AG09309 (cell line): ENCODE results near the gene GLRX5.

ENCODE experiments used
- DNase-seq: peaks from one replicate; pipeline ENCODE4 v3.0.0-alpha.2; 2010; ENCODE audit warnings: low read depth
- H3K4me3 ChIP-seq: 2 replicates; pipeline ENCODE4 v1.5.1; 2011; ENCODE audit warnings: mild to moderate bottlenecking, low read depth, low read length, moderate library complexity; ENCODE audit not compliant: control insufficient read depth
- TF ChIP-seq, protein P1 (sequence below): IDR thresholded peaks from 2 replicates; pipeline ENCODE4 v1.5.1; 2011; ENCODE audit warnings: mild to moderate bottlenecking, low read depth, low read length, inconsistent platforms; ENCODE audit not compliant: insufficient read depth, control insufficient read depth; ENCODE audit errors: missing control alignments

The GLRX5 gene

DNA sequence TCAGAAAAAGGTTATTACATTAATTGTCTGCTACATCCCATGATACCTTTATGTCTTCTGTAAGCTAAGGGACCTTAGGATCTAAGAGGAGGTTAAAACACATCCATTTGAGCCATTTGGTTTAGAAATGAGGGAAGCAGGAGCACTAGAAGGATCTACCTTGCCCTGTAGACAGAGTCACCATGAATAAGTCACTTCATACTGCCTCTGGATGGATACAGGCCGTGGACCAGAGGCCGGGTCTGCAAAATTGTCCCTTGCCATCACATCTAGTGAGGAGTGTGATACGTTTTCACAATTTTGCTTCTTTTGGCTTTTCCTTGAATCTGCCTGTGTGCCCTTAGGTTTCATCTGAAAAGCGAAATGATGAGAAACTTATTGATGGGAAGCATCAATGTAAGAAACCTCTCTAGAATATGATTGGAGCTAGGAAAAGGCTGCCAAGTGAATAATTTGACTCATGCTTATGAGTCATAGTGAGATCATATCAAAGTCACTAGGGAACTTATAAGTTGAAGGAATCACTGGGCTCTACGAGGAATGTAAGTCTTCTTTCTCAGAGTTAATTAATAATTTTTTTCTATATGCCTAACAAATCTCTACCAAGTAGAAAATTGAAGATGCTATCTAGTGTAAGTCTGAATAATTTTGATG lies 10.8 kb downstream of the GLRX5 start:
- DNase-seq, result peak; percentile 32
- TF ChIP-seq, protein P1, sequence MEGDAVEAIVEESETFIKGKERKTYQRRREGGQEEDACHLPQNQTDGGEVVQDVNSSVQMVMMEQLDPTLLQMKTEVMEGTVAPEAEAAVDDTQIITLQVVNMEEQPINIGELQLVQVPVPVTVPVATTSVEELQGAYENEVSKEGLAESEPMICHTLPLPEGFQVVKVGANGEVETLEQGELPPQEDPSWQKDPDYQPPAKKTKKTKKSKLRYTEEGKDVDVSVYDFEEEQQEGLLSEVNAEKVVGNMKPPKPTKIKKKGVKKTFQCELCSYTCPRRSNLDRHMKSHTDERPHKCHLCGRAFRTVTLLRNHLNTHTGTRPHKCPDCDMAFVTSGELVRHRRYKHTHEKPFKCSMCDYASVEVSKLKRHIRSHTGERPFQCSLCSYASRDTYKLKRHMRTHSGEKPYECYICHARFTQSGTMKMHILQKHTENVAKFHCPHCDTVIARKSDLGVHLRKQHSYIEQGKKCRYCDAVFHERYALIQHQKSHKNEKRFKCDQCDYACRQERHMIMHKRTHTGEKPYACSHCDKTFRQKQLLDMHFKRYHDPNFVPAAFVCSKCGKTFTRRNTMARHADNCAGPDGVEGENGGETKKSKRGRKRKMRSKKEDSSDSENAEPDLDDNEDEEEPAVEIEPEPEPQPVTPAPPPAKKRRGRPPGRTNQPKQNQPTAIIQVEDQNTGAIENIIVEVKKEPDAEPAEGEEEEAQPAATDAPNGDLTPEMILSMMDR, result no peak
- H3K4me3 ChIP-seq, result no peak overlapping the region

DNA sequence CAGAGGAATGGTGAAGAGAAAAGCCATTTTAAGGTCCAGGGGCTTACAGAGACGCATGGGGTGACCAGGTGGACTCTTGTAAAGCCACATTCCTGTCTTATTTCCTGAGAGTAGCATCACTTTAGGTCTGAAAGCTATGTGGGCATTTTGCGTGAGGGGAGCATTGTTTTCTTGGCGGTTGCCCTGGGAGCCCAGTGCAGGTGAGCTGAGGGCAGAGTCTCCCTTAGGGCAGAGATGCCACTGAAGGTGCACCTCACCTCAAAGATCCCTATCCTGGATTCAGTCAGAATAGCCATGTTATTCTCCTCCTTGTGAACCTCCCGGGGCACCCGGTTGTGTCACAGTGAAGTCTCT lies 12.4 kb downstream of the GLRX5 start:
- TF ChIP-seq, protein P1, result no peak
- DNase-seq, result no peak
- no peak overlapping the region for H3K4me3 ChIP-seq

DNA sequence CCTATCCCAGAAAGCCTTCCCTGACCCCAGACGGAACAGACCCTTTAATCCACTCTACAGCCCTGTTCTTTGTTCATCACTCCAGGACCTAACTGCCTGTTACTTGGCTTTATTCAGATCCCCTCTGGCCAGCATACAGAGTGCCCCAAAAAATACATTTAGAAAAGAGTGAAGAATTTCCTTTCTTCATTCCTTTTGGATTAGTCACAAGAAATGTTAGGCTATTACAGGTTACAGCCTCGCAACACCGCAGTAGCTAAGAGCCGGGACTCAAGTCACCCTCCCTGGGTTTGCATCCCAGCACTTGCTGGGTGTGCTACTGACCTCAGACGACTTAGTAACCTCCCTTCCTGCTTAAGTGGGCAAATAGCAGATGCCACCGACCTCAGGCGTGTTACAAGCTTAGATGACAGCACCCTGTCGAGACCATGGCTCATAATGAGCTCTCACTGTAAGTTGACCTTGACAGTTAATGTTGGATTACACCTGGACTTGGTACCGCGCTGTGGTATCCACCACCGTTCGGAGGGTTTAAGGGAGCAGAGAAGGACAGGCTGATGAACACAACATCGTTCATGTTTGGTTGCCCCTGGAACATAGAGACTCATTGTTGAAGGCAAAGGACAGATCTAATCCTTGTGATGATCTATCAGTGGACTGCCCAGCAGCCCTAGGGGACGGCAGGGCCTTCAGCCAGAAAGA lies 12.9 kb downstream of the GLRX5 start:
- no peak for DNase-seq
- TF ChIP-seq, protein P1, result no peak
- H3K4me3 ChIP-seq, result no peak overlapping the region

DNA sequence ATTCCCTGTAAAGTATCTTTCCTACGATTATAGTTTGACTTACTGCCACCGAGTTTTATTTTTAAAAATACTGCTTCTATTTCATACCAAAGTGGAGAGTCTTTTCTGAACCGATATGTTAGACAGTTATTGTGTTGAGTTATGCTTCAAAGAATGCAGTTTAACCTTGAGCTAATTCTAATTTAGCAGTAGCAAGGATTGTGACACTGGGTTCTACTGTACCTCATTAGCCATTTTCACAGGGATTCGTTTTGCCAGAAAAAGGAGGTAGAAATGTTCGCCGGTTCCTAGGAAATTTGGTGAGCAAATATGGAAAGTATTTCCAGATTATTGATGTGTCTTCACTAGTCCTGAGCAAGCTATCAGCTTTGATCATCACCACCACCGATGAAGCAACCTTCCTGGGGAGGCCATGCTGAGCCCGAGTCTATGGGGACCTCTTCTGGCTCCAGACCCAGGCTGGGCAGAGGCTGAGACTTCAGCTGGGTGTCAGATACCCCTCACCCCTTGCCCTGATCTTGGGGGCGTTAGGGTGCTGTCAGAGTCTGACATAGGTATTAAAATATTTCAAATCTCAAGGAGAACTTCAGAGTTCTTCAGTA lies 13.6 kb downstream of the GLRX5 start:
- no peak overlapping the region for H3K4me3 ChIP-seq
- TF ChIP-seq, protein P1, result no peak
- no peak for DNase-seq

DNA sequence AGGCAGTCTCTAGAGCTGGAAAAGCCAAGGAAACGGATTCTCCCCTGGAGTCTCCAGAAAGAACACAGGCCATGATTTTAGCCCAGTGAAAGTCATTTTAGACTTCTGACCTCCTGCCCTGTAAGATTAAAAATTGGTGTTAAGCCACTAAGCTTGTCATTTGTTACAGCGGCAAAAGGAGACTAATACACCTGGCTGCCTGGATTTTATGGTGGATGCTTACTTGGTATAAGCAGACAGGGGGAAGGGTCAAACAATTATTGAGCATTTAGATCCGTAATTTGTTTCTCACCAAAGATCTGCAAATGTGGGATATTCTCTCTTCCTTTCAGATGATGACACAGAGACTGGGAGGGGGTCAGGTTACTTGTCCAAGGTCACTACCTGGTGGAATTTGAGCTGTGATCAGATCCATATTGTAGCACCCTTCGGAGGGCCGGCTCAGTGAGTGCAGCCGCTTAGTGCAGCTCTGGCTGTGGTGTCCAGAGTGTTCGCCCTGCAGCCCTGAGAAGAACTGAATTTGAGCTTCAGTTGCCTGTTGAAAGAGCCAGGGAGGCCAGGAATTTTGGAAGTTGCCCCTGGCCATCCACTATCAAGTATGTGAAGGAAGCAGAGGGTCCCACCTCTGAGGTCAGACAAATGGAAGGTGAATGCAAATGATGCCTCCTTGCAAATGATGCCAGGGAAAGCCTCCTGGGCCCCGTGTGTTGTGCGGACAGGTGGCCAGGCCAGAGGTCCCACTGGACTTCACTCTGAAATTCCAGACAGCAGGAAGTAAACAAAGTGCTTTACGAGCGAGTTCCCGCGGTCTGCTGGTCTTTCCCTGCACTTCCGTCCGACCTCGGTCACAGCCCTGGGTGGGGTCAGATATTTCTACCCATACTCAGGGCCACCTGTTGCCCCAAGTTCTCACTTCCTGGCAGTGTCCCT lies 15.1 kb downstream of the GLRX5 start:
- no peak overlapping the region for H3K4me3 ChIP-seq
- DNase-seq, result no peak
- TF ChIP-seq, protein P1, result no peak

DNA sequence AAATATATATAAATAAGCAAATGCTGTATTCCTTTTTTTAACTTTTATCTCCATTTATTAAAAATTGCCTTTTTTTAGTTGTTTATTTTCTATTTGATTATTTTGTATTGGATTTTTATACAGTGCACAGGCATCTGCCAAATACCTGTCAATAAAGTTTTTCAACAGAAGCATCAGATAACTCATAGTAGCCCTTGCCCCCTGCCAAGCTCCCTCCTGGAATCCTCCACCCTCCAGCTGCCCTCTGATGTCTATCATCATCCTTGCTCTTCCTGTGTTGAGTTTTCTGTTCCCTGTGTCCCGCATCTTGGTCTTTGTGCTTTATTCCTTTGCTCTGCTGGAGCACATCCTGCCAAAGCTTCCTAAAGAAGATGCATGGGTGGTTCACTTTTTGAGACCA lies 16.6 kb downstream of the GLRX5 start:
- DNase-seq, result no peak
- TF ChIP-seq, protein P1, result no peak
- no peak overlapping the region for H3K4me3 ChIP-seq
